Activated T-helper 1 cell treated with anti-CD3 and anti-CD28 coated beads, Interleukin-2, amount 50 U/mL, for 16 hours (primary cell): ENCODE results near the gene CPN2.

Source experiments
- DNase-seq, 2 donors: peaks; one replicate each; pipeline ENCODE4 v3.0.0-alpha.2; 2020; ENCODE audit warnings: low read depth in 1 of 2, low spot score in 1 of 2

CPN2 gene

GRCh38 chr3:194357681-194358080 is 6.6 kb upstream of the CPN2 start:
- DNase-seq: no peak

DNA sequence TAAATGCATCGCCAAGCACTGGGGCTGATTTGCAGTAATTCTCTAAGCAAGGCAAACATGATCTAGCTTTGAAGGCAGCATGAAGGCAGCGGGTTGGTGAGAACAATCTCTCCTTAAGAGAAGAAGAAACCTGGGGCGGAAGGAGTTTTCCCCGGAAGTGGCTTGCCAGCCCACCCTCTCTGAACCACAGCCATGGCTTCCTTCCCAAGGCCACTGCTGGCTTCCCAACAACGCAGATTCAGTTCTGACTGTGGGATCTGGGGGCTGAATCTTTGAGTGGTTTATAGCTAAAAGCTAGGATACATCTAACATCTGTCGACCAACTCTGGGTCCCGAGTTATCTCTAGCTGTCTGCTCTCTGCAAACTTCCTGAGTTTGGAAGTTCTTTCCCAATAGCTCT is 4.3 kb upstream of the CPN2 start:
- no peak for DNase-seq

GRCh38 chr3:194354315-194354714 is 3.2 kb upstream of the CPN2 start:
- no peak for DNase-seq

DNA sequence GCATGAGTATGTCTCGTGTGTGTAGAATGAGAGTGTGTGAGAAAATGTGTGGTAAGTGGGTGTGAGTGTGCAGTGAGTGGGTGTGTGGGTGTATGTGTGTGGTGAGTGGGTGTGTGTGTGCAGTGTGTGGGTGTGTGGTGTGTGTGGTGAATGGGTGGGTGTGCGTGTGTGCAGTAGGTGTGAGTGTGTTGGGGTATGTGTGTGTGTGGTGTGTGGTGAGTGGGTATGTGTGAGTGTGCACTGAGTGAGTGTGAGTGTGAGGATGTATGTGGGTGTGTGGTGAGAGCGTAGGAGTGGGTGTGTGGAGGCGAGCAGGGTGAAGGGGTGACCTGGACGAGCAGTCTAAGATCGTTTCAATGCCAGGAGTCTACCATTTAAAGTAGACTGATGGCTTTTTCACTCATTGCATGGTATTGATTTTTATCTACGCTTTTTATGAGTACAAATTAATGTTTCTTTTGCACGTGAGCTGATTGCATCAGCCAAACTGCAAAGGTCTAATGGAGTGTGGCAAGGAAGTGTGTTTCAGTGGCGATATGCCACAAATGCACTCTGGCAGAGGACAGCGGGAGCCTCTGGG is 1.6 kb upstream of the CPN2 start:
- DNase-seq: no peak

DNA sequence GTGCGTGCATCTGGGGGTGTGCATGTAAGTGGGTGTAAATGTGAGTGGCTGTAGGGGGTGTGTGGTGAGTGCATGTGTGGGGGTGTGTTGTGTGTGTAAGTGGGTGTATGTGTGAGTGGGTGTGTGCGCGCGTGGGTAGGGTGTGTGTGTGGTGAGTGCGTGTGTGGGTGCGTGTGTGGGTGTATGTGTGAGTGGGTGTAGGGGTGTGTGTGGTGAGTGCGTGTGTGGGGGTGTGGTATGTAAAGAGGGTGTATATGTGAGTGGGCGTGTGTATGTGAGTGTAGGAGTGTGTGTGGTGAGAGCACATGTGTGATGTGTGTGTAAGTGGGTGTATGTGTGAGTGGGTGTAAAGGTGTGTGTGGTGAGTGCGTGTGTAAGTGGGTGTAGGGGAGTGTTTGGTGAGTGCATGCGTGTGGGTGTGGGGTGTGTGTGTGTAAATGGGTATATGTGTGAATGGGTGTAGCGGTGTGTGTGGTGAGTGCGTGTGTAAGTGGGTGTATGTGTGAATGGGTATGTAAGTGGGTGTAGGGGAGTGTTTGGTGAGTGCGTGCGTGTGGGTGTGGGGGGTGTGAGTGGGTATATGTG is 916 bp upstream of the CPN2 start:
- DNase-seq: no peak

- no peak for DNase-seq
These were observed 429 bp downstream of the CPN2 start for GRCh38 chr3:194350726-194351071.

- DNase-seq: no peak
These were observed 2.8 kb downstream of the CPN2 start for GRCh38 chr3:194348354-194348753.

- no peak for DNase-seq
These were observed 4.5 kb downstream of the CPN2 start for GRCh38 chr3:194346621-194347020.

- DNase-seq: no peak
These were observed 5.1 kb downstream of the CPN2 start for GRCh38 chr3:194346035-194346434.

GRCh38 chr3:194344012-194344411 is 7.1 kb downstream of the CPN2 start:
- peak; percentile 47 to 62 for DNase-seq

- DNase-seq: no peak
These were observed 7.6 kb downstream of the CPN2 start for GRCh38 chr3:194343561-194343893.

DNA sequence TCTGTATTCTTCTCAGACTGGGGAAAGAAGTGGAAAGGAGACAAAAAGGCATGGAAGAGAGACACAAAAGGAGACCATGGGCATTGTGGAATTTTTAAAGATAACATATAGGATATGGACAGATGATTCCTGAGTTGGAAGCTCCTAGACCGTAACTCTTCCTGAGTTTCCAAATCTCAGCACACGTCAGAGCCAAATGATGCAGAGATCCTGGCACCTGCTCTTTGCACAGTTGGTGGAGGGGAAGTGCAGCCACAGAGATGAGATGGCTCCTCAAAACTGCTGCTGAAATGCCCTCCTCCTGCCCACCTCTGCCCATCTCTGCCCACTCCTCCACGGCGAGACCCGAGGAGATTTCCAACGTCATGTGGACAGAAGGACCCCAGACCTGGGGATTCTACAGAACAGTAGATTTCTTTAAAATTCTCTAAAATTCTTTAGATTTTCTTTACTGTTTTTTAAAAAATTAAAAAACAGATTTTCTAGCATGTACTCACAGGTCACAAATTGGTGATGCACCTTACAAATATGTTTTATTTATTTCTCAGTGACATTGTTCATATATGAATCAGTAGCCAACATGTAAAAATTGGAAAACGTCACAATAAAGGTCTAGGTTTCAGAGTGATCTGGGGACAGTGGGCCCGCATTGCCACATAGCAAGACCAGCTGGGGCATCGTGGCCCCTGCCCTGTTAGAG is 8.1 kb downstream of the CPN2 start:
- no peak for DNase-seq

- DNase-seq: no peak
These were observed 10.2 kb downstream of the CPN2 start for GRCh38 chr3:194340757-194341400.

DNA sequence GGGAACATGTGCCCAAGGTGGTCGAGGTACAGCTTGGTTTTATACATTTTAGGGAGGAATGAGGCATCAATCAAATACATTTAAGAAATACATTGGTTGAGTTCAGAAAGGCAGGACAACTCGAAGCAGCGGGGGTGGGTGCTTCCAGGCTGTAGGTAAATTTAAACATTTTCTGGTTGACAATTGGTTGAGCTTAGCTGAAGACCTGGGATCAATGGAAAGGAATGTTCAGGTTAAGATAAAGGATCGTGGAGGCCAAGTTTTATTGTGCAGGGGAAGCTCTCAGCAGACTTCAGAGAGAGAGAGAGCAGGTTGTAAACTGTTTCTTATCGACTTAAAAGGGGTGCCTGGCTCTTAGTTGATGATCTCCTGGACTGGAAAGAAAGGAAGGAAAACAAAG is 11.3 kb downstream of the CPN2 start:
- no peak for DNase-seq

DNA sequence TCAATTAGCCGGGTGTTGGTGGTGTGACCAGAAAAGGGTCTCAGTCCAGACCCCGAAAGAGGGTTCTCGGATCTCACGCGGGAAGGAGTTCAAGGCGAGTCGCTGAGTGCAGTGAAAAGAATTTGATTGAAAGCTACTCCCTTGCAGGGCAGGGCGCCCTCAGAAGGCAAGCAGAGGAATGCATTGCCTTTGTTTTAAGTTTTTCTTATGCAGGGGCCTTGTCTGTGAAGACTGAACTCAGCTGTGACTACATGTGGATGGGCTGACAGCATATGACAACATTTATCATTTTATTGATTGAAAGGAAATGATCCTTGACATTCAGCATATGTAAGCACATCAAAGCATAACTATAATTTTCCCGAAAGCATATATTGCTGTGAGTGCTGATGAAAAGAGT is 11.8 kb downstream of the CPN2 start:
- DNase-seq: no peak

DNA sequence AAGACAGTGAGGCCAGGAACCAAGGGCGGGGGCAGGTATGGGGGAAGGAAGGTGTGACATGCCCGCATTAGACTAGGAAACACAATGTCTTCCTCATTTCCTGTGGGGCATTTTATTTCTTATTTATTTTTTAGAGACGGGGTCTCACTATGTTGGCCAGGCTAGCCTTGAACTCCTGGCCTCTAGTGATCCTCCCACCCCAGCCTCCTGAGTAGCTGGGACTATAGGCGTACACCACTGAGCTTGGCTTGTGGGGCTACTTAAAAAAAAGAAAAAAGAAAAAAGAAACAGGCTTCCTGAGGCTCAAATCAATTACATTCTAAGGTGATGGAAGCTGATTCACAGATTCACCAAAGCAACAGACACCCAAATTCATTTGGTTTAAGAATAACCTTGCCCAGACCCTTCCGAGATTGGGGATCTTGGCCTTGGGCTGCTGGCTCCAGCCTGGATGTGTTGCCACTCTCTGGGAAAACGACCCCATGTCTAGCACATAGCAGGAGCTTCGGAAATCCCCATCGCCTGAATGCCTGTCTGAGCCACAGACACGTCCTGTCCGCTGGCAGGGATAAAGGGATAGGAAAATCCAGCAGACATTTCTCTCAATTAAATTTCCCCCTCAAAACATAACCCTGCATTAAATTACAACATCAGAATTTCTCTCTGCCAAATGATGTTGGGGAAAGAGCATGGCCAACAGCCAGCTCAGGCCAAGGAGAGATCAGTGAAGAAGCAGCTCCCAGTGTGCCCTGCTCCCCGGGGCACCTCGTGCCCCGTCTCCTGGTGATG is 13.0 kb downstream of the CPN2 start:
- no peak for DNase-seq

GRCh38 chr3:194336601-194337355 is 14.3 kb downstream of the CPN2 start:
- no peak for DNase-seq

DNA sequence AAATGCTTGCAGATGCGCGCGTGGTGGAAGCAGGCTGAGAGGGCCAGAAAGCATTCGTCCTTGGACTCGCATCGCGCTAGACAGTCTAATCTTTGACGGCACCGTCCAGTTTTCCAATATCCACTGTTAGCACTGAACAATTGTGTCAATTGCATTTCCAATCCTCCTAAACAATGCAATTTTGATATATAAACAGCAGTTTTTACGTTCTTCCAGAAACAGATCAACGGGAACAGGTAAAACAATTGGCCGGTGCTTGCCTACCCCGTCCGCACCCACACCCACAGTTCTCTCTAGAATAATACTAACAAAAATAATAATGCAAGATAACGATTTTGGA is 17.2 kb downstream of the CPN2 start:
- no peak for DNase-seq

DNA sequence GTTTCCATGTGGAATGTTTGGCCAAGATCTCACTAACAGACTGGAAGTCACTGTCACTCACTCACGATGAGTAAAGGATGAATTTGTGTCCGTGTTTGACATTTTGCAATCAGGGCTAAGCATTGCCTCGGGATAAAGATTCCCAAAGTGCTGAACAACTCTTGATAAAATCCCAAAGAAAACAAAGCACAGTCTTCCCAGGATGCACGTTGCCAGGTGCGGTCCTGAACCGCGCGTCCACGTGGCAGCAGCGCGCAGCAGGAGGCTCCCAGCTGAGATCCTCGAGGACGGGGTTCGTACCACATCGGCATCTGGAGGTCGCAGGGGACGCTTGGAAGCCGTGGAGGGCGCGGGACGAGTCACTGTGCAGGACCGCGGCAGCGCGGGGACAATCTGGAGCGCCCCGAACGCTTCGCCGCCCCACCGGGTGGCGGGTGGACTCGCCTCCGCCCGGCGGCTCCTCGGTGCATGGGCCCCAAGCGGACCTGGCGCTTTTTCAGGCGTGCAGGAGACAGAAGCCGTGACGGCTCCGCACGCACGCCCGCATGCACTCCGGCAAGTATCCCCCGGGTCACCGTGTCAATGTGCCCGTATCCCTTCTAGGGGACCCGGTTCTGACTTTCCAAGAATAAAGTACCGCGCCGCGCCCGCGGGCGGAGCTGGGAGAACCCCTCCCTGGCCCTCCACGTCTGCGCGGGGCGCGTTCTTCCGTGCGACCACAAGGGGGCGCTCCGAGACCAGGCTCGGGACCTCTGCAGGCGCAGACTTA is 17.7 kb downstream of the CPN2 start:
- DNase-seq: peak; percentile 83 to 89

DNA sequence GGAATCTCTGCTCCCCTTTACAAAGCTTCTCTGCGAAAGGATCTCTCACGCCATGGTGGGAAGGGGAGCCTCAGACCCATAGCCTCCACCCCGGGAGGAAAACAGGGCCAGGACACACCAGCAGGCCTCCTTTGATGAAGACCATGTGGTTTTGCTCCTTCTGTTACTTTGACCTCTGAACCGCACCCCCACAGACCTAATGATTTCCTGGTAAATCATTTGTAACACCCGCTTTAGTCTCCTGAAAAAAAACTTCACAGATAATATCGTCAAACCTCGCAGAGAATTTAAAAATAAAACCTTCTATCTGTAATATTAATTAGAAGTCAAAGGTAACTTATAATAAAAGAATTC is 18.3 kb downstream of the CPN2 start:
- no peak for DNase-seq

GRCh38 chr3:194330579-194330978 is 20.5 kb downstream of the CPN2 start:
- no peak for DNase-seq
